IMR-90 (cell line): Measurements from ENCODE around the gene CHRM1. TPM values are rescaled to one million over a fixed set of nuclear protein-coding genes. Genes with fewer than 3 reads are reported as not detected.
A peak's percentile ranks its signal among the peaks of the same experiment; 100 is the strongest.

ENCODE experiments used
- ATAC-seq: fragments of 200-7000 bp; cut with Tn5 transposase; 2 replicates; pipeline ENCODE4 v1.9.1; 2020; ENCODE audit warnings: low read depth, mild to moderate bottlenecking, moderate library complexity
- BruUV-seq: library from RNA; stranded (reverse); fragments of 400-500 nt; replicated peaks from 2 replicates; lab custom pipeline; 2021; lab: Mats Ljungman, UMichigan
- CTCF ChIA-PET: fragments of 300-600 bp; formaldehyde crosslinking; extraction: SDS; loops from one replicate; lab custom pipeline; 2021; ENCODE audit warnings: antibody characterized with exemption; lab: Yijun Ruan, JAX
- POLR2A ChIA-PET: fragments of 300-600 bp; sonication (Branson Sonifier 250); formaldehyde crosslinking; loops from one replicate; lab custom pipeline; 2022; ENCODE audit warnings: antibody characterized with exemption; ENCODE audit not compliant: unreplicated experiment; lab: Charles Lee
- DNase-seq: peaks from one replicate; pipeline ENCODE4 v3.0.0; 2013
- H2AFZ ChIP-seq: replicated peaks from 2 replicates; pipeline ENCODE3; 2013; ENCODE audit warnings: low read length, mild to moderate bottlenecking; ENCODE audit not compliant: poor library complexity
- H2AK5ac ChIP-seq: 2 replicates; pipeline ENCODE4 v1.6.1; 2013; ENCODE audit warnings: low read depth, low read length, inconsistent platforms
- H2AK9ac ChIP-seq: replicated peaks from 2 replicates; pipeline ENCODE3; 2013; ENCODE audit warnings: mild to moderate bottlenecking, low read depth, low read length, moderate library complexity; ENCODE audit not compliant: poor library complexity
- H2BK120ac ChIP-seq: 2 replicates; pipeline ENCODE4 v1.6.1; 2013; ENCODE audit warnings: low read depth, low read length, inconsistent platforms
- H2BK15ac ChIP-seq: 3 replicates; pipeline ENCODE4 v1.6.1; 2013; ENCODE audit warnings: low read depth, low read length, inconsistent platforms
- H2BK20ac ChIP-seq: 2 replicates; pipeline ENCODE4 v1.6.1; 2013; ENCODE audit warnings: low read depth, mild to moderate bottlenecking, inconsistent platforms, low read length, moderate library complexity
- H2BK5ac ChIP-seq: 2 replicates; pipeline ENCODE4 v1.6.1; 2013; ENCODE audit warnings: mild to moderate bottlenecking, low read depth, low read length, inconsistent platforms; ENCODE audit not compliant: poor library complexity, severe bottlenecking
- H3K14ac ChIP-seq: replicated peaks from 2 replicates; pipeline ENCODE4 v1.6.1; 2013; ENCODE audit warnings: low read depth, low read length, inconsistent platforms
- H3K18ac ChIP-seq: 2 replicates; pipeline ENCODE4 v1.6.1; 2013; ENCODE audit warnings: low read depth, low read length, control low read depth
- H3K23ac ChIP-seq: 2 replicates; pipeline ENCODE4 v1.6.1; 2013; ENCODE audit warnings: low read depth, low read length, inconsistent platforms
- H3K27ac ChIP-seq: 2 replicates; pipeline ENCODE4 v1.5.1; 2013; ENCODE audit warnings: mild to moderate bottlenecking, control low read depth, low read length; ENCODE audit not compliant: insufficient read depth
- H3K27me3 ChIP-seq: 2 replicates; pipeline ENCODE4 v1.6.1; 2013; ENCODE audit warnings: low read length; ENCODE audit not compliant: control insufficient read depth, insufficient read depth
- H3K36me3 ChIP-seq: 2 replicates; pipeline ENCODE4 v1.6.1; 2013; ENCODE audit warnings: low read length, mixed read lengths; ENCODE audit not compliant: control insufficient read depth, insufficient read depth
- H3K4ac ChIP-seq: 2 replicates; pipeline ENCODE4 v1.6.1; 2013; ENCODE audit warnings: low read depth, low read length, inconsistent platforms
- H3K4me1 ChIP-seq: 2 replicates; pipeline ENCODE4 v1.6.1; 2013; ENCODE audit warnings: low read length, mixed read lengths; ENCODE audit not compliant: control insufficient read depth, insufficient read depth
- H3K4me2 ChIP-seq: 2 replicates; pipeline ENCODE4 v1.6.1; 2013; ENCODE audit warnings: low read depth, mild to moderate bottlenecking, control low read depth, low read length, moderate library complexity
- H3K4me3 ChIP-seq: 2 replicates; pipeline ENCODE4 v1.5.1; 2013; ENCODE audit warnings: low read depth, mild to moderate bottlenecking, control low read depth, low read length, moderate library complexity; ENCODE audit not compliant: insufficient read depth
- H3K56ac ChIP-seq: 2 replicates; pipeline ENCODE4 v1.6.1; 2013; ENCODE audit warnings: low read length, inconsistent platforms; ENCODE audit not compliant: insufficient read depth; ENCODE audit errors: extremely low read depth
- H3K79me1 ChIP-seq, 2 experiments: 2 replicates each; pipeline ENCODE4 v1.6.1; 2013; ENCODE audit warnings: low read length in 2 of 2, inconsistent platforms in 1 of 2, low read depth in 1 of 2
- H3K9ac ChIP-seq: 2 replicates; pipeline ENCODE4 v1.6.1; 2013; ENCODE audit warnings: low read depth, low read length, control low read depth
- H3K9me1 ChIP-seq: 2 replicates; pipeline ENCODE4 v1.6.1; 2013; ENCODE audit warnings: low read length, inconsistent platforms; ENCODE audit not compliant: insufficient read depth
- H3K9me3 ChIP-seq: 2 replicates; pipeline ENCODE4 v1.6.1; 2013; ENCODE audit warnings: low read length; ENCODE audit not compliant: control insufficient read depth, insufficient read depth
- H4K20me1 ChIP-seq: 2 replicates; pipeline ENCODE4 v1.6.1; 2013; ENCODE audit warnings: low read length, inconsistent platforms; ENCODE audit not compliant: insufficient read depth
- H4K5ac ChIP-seq: 2 replicates; pipeline ENCODE4 v1.6.1; 2013; ENCODE audit warnings: mild to moderate bottlenecking, low read depth, low read length, control low read depth
- H4K8ac ChIP-seq, 2 experiments: 2 replicates each; pipeline ENCODE4 v1.6.1; 2013; ENCODE audit warnings: low read depth in 2 of 2, low read length in 2 of 2, control low read depth in 1 of 2, inconsistent platforms in 1 of 2
- H4K91ac ChIP-seq: 2 replicates; pipeline ENCODE4 v1.6.1; 2013; ENCODE audit warnings: low read depth, low read length, inconsistent platforms; ENCODE audit not compliant: insufficient read depth
- BHLHE40 ChIP-seq: fragments of 150-350 bp; IDR thresholded peaks from 2 replicates; pipeline ENCODE4 v1.6.1; 2016; ENCODE audit warnings: mild to moderate bottlenecking, low read depth, low read length
- ELK1 ChIP-seq: fragments of 150-350 bp; IDR thresholded peaks from 2 replicates; pipeline ENCODE4 v1.6.1; 2016; ENCODE audit warnings: low read depth, mild to moderate bottlenecking, low read length, moderate library complexity, borderline replicate concordance
- FOS ChIP-seq: fragments of 150-350 bp; IDR thresholded peaks from 2 replicates; pipeline ENCODE4 v1.6.1; 2016; ENCODE audit warnings: low read depth, low read length
- POLR2A ChIP-seq: IDR thresholded peaks from 2 replicates; pipeline ENCODE4 v1.6.1; 2012; ENCODE audit warnings: mild to moderate bottlenecking, low read depth, low read length
- RCOR1 ChIP-seq: IDR thresholded peaks from 2 replicates; pipeline ENCODE4 v1.6.1; 2012; ENCODE audit warnings: mild to moderate bottlenecking, low read length, improper control_type of control experiment; ENCODE audit not compliant: insufficient replicate concordance
- RFX5 ChIP-seq: IDR thresholded peaks from 2 replicates; pipeline ENCODE4 v1.8.0; 2012; ENCODE audit warnings: low read depth, mild to moderate bottlenecking, low read length, moderate library complexity
- WGBS, 2 experiments: methylation state at CpG; one replicate each; pipeline versions ENCODE4 v1.1.5 to v1.1.7; 2013; ENCODE audit warnings: missing lambda C conversion rate in 2 of 2; ENCODE audit not compliant: insufficient read length in 1 of 2; ENCODE audit errors: extremely low coverage in 2 of 2; 5-methylcytosine and 5-hydroxymethylcytosine counted together
- dilution Hi-C: fragments of 300-500 bp; cut with HindIII; formaldehyde crosslinking; loops from one replicate; pipeline ENCODE4 v1.14.3; 2018; ENCODE audit warnings: low sequenced_read_pairs; ENCODE audit not compliant: unreplicated experiment
- in situ Hi-C: fragments of 300-500 bp; cut with MboI; formaldehyde crosslinking; loops from 3 replicates; pipeline ENCODE4 v1.14.3; 2019; ENCODE audit warnings: low sequenced_read_pairs, inconsistent platforms, mixed read lengths
- intact Hi-C: fragments of 100-400 bp; cut with micrococcal nuclease; formaldehyde crosslinking; loops from 2 replicates; pipeline ENCODE4 v1.10.0; 2022
- polyA plus RNA-seq, 3 experiments: library from polyadenylated mRNA; depleted of rRNA; stranded (reverse); fragments of >200 nt; gene quantifications; 2 replicates each; pipeline ENCODE4 v1.2.3, GENCODE V29; 2012; ENCODE audit warnings: low replicate concordance in 1 of 3
- total RNA-seq: library from RNA; depleted of rRNA; stranded (reverse); fragments of >200 nt; gene quantifications from 2 replicates; pipeline ENCODE4 v1.2.3, GENCODE V29; 2012

The CHRM1 gene
- total and polyA plus RNA-seq, 2 of the 4 experiments (the other 2 are of a cell fraction), result not detected

GRCh38 chr11:62882788-62883501, 38.2 kb downstream of the CHRM1 start (continued):
- no peak for TF ChIP-seq ELK1
- no peak for TF ChIP-seq RFX5

GRCh38 chr11:62882431-62882749, 38.8 kb downstream of the CHRM1 start:
- dilution Hi-C loops (no loop called here), intact Hi-C loops (loop anchor here (5.0 kb wide), 1 partner anchor 95 kb away; the partner anchor contains the start of gene TMEM179B), in situ Hi-C loops (loop anchor here (25.0 kb wide), 1 partner anchor 780 kb away; the partner anchor contains the start of gene ATL3)
- H3K27ac ChIP-seq, result peak overlapping the region; percentile 98
- H3K4ac ChIP-seq, result peak overlapping the region; percentile 100
- peaks cover 29% of the 10 kb centered on the region for H3K4me1 ChIP-seq
- H3K27me3 ChIP-seq, result no peaks in the 10 kb centered on the region
- ATAC-seq, result no peak
- H4K20me1 ChIP-seq, result peaks cover 55% of the 10 kb centered on the region
- no CpG with 5 or more reads among the region's 6 CpGs for WGBS, 2 experiments
- peak overlapping the region; percentile 100 for H3K56ac ChIP-seq
- peaks cover 51% of the 10 kb centered on the region for H3K36me3 ChIP-seq
- ChIA-PET CTCF (no interaction called here), POLR2A (interaction anchor here (0.6 kb wide), 1 partner anchor 139 kb away, joined by 4 read pairs; no protein-coding TSS in a partner anchor)
- peak overlapping the region; percentile 100 for H3K9ac ChIP-seq
- H3K18ac ChIP-seq, result peak overlapping the region; percentile 45
- peak overlapping the region; percentile 100 for H4K91ac ChIP-seq
- no peak for DNase-seq
- H3K9me3 ChIP-seq, result no peaks in the 10 kb centered on the region
- H3K4me3 ChIP-seq, result peak overlapping the region; percentile 92
- H2BK120ac ChIP-seq, result no peak overlapping the region
- no peak overlapping the region for H2AFZ ChIP-seq
- H2BK5ac ChIP-seq, result peak overlapping the region; percentile 96
- peak overlapping the region; percentile 100 for H3K14ac ChIP-seq
- peaks cover 25 to 74% of the 10 kb centered on the region in 2 experiments for H3K79me1 ChIP-seq
- H2AK9ac ChIP-seq, result peak overlapping the region; percentile 51
- no peak overlapping the region for H2BK15ac ChIP-seq
- peaks cover 9% of the 10 kb centered on the region; the same call in 1 of the 2 replicates for H3K9me1 ChIP-seq
- no TSS peak for BruUV-seq
- peak overlapping the region; percentile 79 for H3K23ac ChIP-seq
- no peak overlapping the region for H2BK20ac ChIP-seq
- peak overlapping the region; percentile 98 for H3K4me2 ChIP-seq
- H4K5ac ChIP-seq, result 0 out of 2 replicates have a peak overlapping the region, but pooled peaks have one; percentile 76
- H4K8ac ChIP-seq, result peak overlapping the region; percentile 96 to 100; a peak in 3 of 4 replicates
- no peak for TF ChIP-seq FOS
- no peak for TF ChIP-seq BHLHE40
- no peak for TF ChIP-seq POLR2A
- TF ChIP-seq RFX5, result no peak
- TF ChIP-seq RCOR1, result no peak
- 0 out of 2 replicates have a peak overlapping the region, but pooled peaks have one; percentile 22 for H2AK5ac ChIP-seq
